HG02642 (cell line): ENCODE data around the gene IL20.

Experiments used
- ATAC-seq: cut with Tn5 transposase; IDR thresholded peaks from one replicate; pipeline ENCODE4 v1.9.1; 2021; ENCODE audit warnings: mild to moderate bottlenecking; ENCODE audit not compliant: unreplicated experiment, poor library complexity

Gene IL20

GRCh38 chr1:206898915-206899431, 33.5 kb downstream of the IL20 start:
- no peak for ATAC-seq

GRCh38 chr1:206899717-206900116, 34.3 kb downstream of the IL20 start:
- ATAC-seq = no peak

GRCh38 chr1:206900149-206900548, 34.7 kb downstream of the IL20 start:
- ATAC-seq = no peak

- no peak for ATAC-seq
Observed at GRCh38 chr1:206901944-206902343, 36.5 kb downstream of the IL20 start.

GRCh38 chr1:206902702-206903101, 37.3 kb downstream of the IL20 start:
- ATAC-seq = no peak

- ATAC-seq = no peak
Observed at GRCh38 chr1:206903687-206904086, 38.3 kb downstream of the IL20 start.

GRCh38 chr1:206904423-206905142, 39.2 kb downstream of the IL20 start:
- no peak for ATAC-seq

- peak; percentile 71 for ATAC-seq
Observed at GRCh38 chr1:206905295-206906164, 40.1 kb downstream of the IL20 start.

- no peak for ATAC-seq
Observed at GRCh38 chr1:206907304-206907991, 42.0 kb downstream of the IL20 start.

GRCh38 chr1:206908038-206908437, 42.6 kb downstream of the IL20 start:
- ATAC-seq = no peak

GRCh38 chr1:206909161-206909882, 43.9 kb downstream of the IL20 start:
- no peak for ATAC-seq

- no peak for ATAC-seq
Observed at GRCh38 chr1:206909883-206910318, 44.5 kb downstream of the IL20 start.

- ATAC-seq = no peak
Observed at GRCh38 chr1:206911064-206911663, 45.7 kb downstream of the IL20 start.

- ATAC-seq = peak; percentile 53
Observed at GRCh38 chr1:206912445-206913095, 47.1 kb downstream of the IL20 start.

- no peak for ATAC-seq
Observed at GRCh38 chr1:206913766-206914537, 48.5 kb downstream of the IL20 start.

GRCh38 chr1:206915030-206915735, 49.8 kb downstream of the IL20 start:
- ATAC-seq = no peak

GRCh38 chr1:206916000-206916709, 50.7 kb downstream of the IL20 start:
- no peak for ATAC-seq
